HL-60/S4 treated with retinoic acid at 250 ng/mL for 4 days and 3 days (cell line): Measurements from ENCODE around the gene ZBTB8OS.
"Not testable (repeated sequence)": the region's sequence is repeated elsewhere in the genome, so short reads cannot be mapped to it uniquely, and the experiment has no call there.

Source experiments
- in situ Hi-C: fragments of 300-500 bp; cut with MboI; formaldehyde crosslinking; loops from 2 replicates; pipeline ENCODE4 v1.7.0; 2022; ENCODE audit warnings: low sequenced_read_pairs

The ZBTB8OS gene

GRCh38 chr1:32650752-32651460 lies 556 bp upstream of the ZBTB8OS start, which contains the start of gene RBBP4:
Gene RBBP4 (plus strand): TSS chr1:32651208. CDS start chr1:32651307, 99 bp downstream.
- in situ Hi-C loops, result no loop called here

GRCh38 chr1:32647308-32648134 lies 2.8 kb downstream of the ZBTB8OS start:
- in situ Hi-C loops, result no loop called here

- in situ Hi-C loops, result no loop called here
Observed at GRCh38 chr1:32644426-32644825, 5.9 kb downstream of the ZBTB8OS start.

GRCh38 chr1:32642292-32642827 lies 8.0 kb downstream of the ZBTB8OS start:
- in situ Hi-C loops, result not testable (repeated sequence)

- in situ Hi-C loops, result no loop called here
Observed at GRCh38 chr1:32639489-32640075, 10.8 kb downstream of the ZBTB8OS start.

GRCh38 chr1:32636914-32637645 lies 13.3 kb downstream of the ZBTB8OS start:
- in situ Hi-C loops, result no loop called here

- in situ Hi-C loops, result no loop called here
Observed at GRCh38 chr1:32635508-32636277, 14.7 kb downstream of the ZBTB8OS start.

GRCh38 chr1:32632829-32633228 lies 17.5 kb downstream of the ZBTB8OS start:
- in situ Hi-C loops, result no loop called here

GRCh38 chr1:32630173-32630572 lies 20.2 kb downstream of the ZBTB8OS start:
- in situ Hi-C loops, result not testable (repeated sequence)

GRCh38 chr1:32627596-32628162 lies 22.7 kb downstream of the ZBTB8OS start:
- in situ Hi-C loops, result no loop called here

- in situ Hi-C loops, result no loop called here
Observed at GRCh38 chr1:32626176-32626575, 24.2 kb downstream of the ZBTB8OS start.

- in situ Hi-C loops, result no loop called here
Observed at GRCh38 chr1:32623775-32624174, 26.6 kb downstream of the ZBTB8OS start.

- in situ Hi-C loops, result no loop called here
Observed at GRCh38 chr1:32622806-32623681, 27.3 kb downstream of the ZBTB8OS start.

GRCh38 chr1:32622205-32622604 lies 28.1 kb downstream of the ZBTB8OS start:
- in situ Hi-C loops, result no loop called here

GRCh38 chr1:32619701-32620485 lies 30.5 kb downstream of the ZBTB8OS start:
- in situ Hi-C loops, result no loop called here

- in situ Hi-C loops, result no loop called here
Observed at GRCh38 chr1:32618673-32619221, 31.6 kb downstream of the ZBTB8OS start.

- in situ Hi-C loops, result no loop called here
Observed at GRCh38 chr1:32613472-32613871, 36.9 kb downstream of the ZBTB8OS start.
